OCI-M1 (cell line): Measurements from ENCODE around the gene ELMO3.

Experiments used
- DNase-seq: peaks from one replicate; lab custom pipeline; 2025; lab: John Stamatoyannopoulos, UW

The ELMO3 gene, protein sequence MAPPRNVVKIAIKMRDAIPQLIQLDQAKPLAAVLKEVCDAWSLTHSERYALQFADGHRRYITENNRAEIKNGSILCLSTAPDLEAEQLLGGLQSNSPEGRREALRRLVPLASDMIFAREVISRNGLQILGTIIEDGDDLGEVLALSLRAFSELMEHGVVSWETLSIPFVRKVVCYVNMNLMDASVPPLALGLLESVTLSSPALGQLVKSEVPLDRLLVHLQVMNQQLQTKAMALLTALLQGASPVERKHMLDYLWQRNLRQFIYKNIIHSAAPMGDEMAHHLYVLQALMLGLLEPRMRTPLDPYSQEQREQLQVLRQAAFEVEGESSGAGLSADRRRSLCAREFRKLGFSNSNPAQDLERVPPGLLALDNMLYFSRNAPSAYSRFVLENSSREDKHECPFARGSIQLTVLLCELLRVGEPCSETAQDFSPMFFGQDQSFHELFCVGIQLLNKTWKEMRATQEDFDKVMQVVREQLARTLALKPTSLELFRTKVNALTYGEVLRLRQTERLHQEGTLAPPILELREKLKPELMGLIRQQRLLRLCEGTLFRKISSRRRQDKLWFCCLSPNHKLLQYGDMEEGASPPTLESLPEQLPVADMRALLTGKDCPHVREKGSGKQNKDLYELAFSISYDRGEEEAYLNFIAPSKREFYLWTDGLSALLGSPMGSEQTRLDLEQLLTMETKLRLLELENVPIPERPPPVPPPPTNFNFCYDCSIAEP

DNA sequence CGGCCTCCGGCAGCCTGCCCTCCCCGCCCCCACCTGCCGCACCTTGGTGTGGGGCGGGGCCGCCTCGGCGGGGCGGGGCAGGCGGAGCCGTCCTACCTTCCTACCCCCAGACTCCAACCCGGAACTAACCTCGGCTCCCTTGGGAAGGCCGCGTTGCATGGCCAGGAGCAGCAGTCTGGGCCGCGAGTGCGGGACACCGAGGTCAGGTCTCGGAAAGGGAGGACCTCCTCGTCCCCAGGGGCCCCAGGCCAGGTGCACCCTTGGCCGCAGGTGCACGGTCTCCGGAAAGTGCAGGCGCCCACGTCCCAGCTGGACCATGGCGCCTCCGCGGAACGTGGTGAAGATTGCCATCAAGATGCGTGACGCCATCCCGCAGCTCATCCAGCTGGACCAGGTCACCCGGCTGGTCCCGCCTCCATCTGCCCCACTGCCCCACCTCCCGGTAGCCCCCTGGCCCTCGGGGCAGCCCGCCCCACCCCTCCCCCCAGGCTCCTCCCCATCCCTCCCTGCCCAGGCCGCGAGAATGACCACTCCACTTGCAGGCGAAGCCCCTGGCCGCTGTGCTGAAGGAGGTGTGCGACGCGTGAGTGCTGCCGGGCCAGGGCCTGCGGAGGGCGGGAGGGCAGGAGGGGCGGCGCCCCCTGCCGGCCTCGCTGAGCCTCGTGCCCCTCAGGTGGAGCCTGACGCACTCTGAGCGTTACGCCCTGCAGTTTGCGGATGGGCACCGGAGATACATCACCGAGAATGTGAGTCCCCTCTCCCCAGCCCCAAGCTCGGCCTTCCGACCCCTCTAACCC lies at the start of gene ELMO3:
TSS of gene ELMO3 (plus strand) at position 121 of the 797 bp plus-strand sequence. CDS start at position 317, 196 bp downstream.
- DNase-seq = no peak

DNA sequence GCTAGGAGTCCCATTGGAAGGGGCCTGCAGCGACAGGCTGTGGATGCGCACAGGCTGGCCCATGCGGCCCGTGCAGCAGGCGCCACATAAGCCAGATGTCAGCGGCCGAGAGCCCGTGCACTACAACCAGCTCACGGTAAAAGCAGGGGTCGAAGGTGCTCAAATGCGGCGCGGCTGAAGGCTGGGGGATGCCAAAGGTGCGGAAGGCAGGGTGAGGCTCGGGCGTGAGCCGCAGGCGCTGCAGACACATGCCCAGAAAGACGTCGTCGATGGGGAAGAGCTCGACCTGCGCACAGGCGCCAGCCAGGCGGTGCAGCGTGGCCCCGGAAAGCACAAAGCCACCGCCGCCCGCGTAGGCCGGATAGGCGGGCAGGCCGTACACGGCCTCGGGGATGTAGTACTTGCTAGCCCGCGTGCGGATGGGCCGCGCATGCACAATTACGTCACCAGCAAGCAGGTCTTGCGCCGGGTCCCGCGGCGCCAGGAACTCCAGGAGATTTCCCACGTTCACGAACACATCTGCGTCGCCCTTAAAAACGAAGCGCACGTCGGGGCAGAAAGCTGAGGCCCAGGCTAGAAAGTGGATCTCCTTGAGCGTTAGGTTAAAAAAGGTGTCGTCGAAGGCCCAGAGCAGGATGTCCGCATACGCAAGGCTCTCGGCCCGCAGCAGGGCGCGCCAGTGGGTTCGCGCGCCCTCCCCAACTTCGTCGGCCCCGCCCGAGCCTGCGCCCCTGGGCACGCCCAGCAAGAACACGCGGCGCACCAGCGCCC lies 49.5 kb upstream of the ELMO3 start:
- DNase-seq = no peak

DNA sequence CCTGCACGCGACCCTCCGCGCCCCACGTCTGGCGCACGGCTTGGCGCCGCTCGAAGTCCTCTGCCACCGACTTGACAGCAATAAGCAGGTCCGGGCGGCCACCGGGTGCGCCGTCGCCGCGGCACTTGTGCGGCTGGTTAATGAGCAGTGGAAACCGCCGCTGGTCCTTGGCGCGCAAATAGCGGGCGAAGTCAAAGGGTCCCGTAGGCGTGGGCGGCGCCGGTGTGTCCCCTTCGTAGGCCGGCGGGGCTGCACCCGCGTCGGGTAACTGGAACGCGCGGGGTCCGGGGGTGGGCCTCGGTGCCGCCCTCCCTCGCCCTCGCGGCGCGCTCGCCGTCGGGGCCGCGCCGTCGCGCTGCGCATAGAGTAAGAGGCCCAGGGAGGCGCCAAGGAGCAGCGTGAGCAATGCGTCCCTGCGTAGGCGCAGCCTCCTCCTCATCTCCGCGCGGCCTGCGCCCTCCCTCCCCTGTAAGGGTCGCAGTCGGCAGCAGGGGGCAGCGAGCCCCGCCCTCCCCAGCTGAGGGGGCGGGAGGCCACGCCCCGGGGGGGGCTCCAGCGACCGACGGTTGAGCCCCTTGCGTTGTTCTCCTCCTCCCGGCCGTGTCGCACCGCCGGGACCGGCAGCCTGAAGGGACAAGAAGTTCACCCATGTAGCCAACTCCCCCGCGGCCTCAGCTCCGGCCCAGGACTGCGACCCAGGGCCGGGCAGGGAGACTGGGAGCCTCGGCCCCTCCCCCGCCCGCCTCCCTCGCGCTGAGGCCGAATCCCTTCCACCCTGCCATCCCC lies 48.7 kb upstream of the ELMO3 start:
- DNase-seq = peak; percentile 18

DNA sequence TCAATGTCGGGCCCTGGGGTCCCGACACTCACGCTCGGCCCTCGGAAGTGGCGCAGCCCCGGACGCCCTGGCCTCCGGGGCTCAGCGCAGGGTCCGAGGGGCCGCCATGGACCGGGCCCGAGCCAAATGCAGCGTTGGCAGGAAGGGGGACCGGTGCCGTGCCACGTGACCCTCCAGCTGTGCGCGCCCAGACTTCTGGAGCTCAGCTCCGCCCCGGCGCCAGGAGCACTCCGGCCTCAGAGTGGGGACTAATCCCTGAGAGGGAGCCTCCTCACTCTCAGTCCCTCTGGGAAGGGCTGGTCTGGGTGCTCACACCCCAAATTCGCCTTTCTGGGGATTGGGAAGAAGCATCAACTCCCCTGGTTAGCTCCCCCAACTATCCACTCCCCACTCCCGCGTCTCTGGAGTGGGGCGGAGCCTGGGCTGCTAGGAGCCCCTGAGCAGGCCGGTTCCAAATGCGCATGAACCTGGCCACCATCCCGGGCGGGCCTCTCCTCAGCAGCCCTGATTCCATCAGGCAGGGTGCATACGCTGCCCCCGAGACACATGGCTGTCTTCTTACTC lies 48.0 kb upstream of the ELMO3 start, which contains the start of gene B3GNT9:
TSS of gene B3GNT9 (minus strand) at position 166 of the 564 bp plus-strand sequence. CDS start 513 bp downstream, outside the sequence.
- DNase-seq = peak; percentile 44

DNA sequence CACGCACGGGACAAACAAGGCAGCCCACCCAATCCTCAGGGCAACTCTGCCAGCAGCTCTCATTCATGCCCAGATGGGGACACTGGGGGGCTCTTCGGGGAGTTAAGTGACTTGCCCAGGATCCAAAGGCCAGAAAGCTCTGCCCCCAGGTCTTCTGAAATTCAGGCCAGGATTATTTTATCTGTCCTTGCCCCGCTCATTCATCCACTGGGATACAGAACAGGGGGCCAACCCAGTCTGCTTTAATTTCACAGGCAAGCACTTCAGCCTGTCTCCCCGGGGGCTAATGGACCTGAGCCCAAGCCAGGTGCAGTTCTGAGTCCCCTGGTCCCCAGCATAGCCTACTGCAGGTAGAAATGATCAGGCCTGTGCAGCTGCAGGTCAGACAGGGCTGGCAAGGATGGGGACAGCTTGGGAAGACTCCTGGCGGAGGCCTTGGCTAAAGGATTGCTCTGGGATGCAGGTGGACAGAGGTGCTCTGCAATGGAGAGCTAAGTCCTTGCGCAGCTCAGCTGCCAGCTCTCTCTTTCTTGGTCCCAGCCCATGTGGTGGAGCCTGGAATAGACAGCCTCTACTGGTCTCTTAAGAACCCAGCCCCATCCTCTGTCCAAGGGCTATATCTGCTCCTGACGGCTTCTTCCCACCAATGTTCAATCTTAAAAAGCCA lies 47.4 kb upstream of the ELMO3 start:
- peak; percentile 26 for DNase-seq

DNA sequence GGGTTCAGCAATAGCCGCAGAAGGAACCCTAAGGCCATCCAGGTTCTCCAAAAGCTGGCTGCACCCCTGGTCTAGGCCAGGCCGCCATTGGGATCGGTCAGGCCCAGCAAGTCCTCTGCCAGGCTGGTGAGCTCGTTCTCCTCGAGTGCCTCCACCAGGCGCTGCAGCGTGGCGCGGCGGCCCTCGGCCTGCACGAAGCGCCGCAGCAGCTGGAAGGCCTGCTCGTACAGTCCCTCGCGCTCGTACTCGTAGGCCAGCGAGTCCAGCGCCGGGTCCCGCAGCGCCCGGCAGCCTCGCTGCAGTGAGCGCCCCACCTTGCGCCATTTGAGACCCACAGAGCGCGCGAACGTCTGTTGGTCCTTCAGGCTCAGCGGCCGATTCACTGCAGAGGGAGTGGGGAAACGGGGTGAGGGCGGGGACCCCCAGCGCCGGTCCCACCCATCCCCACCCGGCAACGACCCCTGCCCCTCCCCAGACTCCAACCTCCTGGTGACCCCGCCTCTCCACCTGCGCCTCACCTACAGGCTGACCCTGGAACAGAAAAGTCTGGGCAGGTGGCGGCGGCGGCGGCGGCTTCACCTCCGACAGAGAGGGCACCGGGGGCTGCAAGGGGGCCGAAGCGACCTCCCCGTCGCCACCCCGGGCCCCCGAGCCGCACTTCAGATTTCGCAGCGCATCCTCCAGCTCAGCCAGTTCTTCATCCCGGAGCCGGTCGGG lies 44.2 kb upstream of the ELMO3 start:
- no peak for DNase-seq

DNA sequence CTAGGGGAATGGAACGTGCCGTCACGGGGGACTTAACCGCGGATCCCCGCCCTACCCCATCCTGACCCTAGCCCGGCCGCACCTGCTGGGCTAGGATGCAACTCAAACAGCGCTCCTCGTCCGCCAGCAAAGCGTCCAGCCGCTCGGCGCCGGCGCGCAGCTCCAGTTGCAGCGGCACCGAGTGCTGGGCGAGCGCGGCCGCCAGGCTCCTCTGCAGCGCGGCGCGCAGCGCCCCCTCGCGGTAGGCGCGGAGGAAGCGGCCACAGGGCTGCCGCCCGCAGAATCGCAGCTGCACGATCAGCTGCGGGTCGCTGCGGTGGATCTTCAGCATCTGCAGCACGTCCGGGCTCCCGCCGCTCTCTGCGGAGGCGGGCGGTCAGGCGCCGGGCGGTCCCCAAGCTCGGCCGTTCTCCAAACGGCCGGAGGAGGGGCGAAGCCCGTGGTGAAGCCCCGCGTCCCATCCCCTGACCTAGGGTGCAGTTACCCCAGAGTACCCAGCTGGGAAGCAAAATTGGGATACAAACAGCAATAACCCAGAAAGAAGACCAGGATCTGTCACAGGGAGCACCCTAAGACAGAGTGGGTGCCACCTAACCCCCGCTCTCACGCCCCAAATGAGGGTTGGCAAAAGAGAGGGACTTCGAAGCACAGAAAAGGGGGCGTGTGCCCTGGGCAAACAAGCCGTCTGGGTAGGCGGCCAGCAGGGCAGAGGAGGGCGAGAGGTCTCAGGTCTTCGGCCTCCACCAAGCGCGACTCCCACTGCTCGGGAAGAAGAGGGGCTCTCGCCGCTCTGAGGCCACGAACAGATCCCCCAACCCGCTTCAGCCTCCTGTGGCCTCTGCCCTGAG lies 43.4 kb upstream of the ELMO3 start:
- peak; percentile 86 for DNase-seq

DNA sequence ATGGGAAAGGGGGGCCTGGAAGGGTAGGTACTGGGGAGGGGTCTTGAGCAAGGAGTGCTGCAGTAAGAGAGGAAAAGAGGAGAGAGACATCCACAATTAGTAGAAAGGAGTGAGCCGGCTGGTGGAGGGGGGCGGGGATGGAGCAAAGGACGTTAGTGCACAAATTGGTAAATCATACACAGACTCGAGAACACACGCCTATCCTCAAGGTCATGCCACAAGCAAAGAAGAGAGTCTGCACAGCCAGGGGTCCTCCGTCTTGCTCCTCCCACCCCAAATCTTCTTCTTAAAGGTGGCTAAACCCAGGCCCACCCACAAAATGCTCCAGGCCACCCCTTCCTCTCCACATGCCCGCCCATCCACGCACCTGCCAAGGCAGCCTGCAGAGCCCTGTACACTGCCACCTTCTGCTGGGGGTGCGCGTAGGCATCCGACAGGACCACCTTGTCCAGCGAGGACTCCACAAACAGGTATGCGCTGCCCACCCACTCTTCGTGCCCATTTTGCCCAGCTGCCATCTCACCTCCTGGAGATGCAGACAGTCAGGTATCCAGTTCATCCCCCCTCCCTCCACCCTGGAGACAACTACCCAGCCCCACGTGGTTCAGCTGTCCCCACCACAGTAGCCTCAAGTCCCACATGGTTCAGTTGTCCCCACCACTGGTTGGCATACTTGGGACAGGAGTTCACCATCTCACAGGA lies 42.6 kb upstream of the ELMO3 start:
- no peak for DNase-seq

DNA sequence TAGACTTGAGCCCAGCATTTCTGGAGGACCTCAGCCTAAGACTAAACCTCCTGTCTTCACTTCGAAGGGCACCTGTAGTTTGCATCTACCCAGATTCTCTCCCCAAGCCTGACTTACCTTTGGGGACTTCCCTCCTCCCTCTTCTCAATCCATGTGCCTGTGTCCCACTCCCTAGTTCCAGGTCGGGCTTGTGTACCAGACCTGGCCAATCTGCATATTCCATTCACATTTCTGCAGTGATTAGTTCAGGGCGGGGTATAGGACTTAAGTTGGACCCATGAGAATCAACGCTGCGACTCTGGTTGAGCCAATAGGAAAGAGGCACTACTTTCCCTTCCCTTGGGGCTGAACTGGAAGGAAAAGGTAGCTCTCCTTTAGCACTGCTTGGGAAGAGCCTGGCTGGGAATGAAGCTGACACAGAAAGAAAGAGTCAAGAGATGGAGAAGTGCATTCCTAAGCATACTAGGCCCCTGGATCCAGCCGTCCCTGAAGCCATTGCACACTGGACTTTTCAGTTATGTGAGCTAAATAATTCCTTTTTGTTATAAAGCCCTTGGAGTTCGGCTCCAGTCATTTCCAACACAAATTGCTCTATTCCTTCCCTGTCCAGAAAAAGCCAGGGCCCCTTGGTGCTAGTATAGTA lies 41.7 kb upstream of the ELMO3 start:
- no peak for DNase-seq

DNA sequence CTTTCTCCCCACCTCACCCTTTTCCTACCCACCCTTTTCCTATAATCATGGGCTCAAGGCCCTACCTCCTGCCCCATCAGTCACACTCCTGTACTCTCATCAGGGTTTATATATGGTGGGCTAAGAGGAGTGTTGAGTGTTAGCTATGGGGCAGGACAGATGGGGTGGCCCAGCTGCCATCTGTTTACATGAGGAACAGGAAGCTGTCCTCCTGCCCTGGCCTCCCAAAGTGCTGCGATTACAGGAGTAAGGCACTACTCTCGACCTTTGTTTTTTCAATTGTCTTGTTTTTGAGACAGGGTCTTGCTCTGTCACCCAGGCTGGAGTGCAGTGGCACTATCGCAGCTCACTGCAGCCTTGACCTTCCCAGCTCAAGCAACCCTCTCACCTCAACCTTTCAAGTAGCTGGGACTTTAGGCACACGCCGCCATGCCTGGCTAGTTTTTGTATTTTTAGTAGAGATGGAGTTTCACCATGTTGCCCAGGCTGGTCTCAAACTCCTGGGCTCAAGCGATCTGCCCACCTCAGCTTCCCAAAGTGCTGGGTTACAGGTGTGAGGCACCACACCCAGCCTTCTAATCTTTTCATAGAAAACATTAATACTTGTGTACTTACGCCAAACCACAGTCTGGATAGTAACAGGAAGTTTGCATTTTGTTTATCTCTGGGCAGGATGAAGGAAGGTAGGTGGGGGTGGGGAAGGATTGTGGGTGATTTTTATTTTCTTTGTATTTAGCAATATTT lies 40.9 kb upstream of the ELMO3 start:
- DNase-seq = peak; percentile 17

DNA sequence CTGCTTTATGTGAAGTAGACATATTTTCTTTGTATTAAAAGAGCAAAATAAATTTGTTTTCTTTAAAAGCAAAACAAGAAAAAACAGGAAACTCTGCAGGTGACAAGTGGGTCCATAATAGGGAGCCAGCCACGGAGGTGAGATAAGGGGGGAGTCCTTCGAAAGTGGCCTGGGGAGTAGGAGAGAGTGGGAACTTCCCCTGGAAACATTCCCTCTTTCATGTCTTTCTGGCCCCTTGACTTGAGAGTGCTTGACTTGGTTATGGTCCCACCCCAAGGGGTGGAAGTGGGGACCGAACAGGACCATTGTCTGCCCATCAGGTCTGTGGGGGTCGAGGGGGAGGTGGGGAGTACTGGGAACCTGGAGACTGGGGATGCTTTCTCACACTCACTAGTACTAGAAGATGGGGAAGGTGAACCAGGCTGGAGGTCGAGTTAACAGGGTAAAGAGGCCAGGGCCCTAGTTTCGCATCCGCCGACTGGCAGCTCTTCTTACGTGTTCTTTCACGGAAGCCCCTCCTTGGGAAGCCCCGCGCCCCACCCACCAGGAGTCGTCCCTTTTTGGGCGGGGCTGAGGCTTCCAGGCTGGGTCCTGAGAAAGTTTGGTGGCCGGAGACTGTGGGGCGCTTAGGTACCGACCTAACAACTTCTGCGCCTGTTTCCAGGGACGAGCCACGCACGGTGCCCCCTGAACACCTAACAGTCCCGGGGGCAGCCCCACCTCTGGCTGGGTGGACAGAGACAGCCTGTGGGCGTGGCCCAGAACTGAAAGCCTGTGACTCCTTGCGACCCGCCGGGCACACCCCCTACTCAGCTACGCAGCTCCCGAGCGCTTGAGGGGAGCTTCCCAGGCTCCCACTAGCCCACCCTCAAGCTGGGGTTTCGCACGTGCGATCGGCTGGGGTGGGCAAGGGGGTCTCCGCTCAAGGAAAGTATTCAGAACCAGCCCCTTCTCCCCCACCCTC lies 40.0 kb upstream of the ELMO3 start:
- peak; percentile 66 for DNase-seq

DNA sequence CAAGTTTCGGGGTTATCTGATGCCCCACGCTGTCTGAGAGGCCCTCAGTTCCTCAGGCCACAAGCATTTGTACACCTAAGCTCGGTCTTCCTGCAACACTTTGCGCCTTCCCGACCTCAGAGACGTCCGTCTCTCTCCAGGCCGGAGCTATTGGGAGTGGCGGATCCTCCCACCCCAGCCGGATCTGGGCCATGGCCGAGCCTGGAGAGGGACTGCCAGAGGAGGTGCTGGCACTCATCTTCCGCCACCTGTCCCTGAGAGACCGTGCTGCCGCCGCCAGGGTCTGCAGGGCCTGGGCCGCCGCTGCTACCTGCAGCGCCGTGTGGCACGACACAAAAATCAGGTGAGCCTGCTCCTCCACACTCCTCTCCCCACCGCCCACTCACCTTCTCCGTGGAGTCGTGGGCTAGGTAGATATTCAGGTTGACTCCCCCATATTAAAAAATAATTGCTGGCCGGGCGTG lies 37.3 kb upstream of the ELMO3 start:
- DNase-seq = no peak

DNA sequence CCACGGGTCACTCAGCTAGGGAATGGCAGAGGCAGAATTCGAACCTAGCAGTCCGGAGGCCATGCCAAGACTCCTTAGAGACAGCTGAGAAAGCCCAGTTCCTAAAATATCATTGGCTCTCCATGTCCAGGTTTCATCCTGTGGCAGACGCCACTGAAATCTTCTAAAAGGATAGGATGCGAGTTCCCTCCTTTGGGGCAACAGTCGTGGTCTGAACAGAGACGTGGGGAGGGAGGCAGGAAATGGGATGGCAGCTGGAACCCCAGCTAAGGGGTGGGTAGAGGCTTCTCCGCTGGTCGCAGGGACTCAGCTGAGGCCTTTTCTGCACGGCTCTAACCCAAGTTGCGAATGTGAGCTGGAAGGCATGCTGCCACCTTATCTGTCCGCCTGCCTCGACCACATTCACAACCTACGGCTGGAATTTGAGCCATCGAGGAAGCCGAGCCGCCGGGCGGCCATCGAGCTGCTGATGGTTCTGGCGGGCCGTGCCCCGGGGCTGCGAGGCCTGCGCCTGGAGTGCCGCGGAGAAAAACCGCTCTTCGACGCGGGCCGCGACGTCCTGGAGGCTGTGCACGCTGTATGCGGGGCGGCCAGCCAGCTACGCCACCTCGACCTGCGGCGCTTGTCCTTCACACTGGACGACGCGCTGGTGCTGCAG lies 36.3 kb upstream of the ELMO3 start:
- DNase-seq = no peak

DNA sequence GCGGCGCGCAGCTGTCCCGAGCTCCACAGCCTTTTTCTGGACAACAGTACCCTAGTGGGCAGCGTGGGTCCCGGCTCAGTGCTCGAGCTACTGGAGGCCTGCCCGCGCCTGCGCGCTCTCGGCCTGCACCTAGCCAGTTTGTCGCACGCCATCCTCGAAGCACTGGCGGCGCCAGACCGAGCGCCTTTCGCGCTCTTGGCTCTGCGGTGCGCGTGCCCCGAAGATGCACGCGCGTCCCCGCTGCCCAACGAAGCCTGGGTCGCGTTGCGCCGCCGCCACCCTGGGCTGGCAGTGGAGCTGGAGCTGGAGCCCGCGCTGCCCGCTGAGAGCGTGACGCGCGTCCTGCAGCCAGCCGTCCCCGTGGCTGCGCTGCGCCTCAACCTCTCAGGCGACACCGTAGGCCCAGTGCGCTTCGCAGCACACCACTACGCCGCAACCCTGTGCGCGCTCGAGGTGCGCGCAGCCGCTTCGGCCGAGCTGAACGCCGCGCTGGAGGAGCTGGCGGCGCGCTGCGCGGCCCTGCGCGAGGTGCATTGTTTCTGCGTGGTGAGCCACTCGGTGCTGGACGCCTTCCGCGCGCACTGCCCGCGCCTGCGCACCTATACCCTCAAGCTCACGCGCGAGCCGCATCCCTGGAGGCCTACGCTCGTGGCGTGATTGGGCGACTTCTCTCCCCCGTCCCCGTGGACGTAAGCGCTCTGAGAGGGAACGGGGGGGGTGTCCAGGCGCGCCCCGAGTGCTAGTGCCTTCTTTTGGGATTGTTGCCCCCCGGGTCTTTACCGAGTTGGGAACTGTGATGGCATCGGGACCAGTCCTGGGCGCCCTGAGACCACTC lies 35.5 kb upstream of the ELMO3 start:
- DNase-seq = no peak
